CD14-positive monocyte (primary cell): ENCODE data around the gene PRR36. TPM values are rescaled to one million over a fixed set of nuclear protein-coding genes. Genes with fewer than 3 reads are reported as not detected.
"Not testable (repeated sequence)": the region's sequence is repeated elsewhere in the genome, so short reads cannot be mapped to it uniquely, and the experiment has no call there.

ENCODE experiments used
- DNase-seq, 3 donors: peaks; one replicate each; pipeline ENCODE4 v3.0.0-alpha.2; 2011 to 2022
- H2AFZ ChIP-seq: 2 replicates; pipeline ENCODE4 v1.6.0; 2012; ENCODE audit warnings: mild to moderate bottlenecking, low read depth, low read length, inconsistent platforms; ENCODE audit not compliant: insufficient read depth, poor library complexity, severe bottlenecking
- H3K27ac ChIP-seq, 2 donors: 1 replicate in 1 of 2; 2 replicates in 1 of 2; pipeline ENCODE4 v1.5.1; 2012 to 2013; ENCODE audit warnings: low read length in 2 of 2, control low read depth in 1 of 2, inconsistent platforms in 1 of 2, low read depth in 1 of 2, mild to moderate bottlenecking in 1 of 2
- H3K27me3 ChIP-seq, 2 donors: one replicate each; pipeline versions ENCODE4 v1.6.0 to v1.6.1; 2011 to 2013; ENCODE audit warnings: low read length in 2 of 2; ENCODE audit not compliant: control insufficient read depth in 2 of 2, insufficient read depth in 2 of 2
- H3K36me3 ChIP-seq, 2 donors: replicated peaks in 1 of 2; 1 replicate in 1 of 2; 2 replicates in 1 of 2; pipeline versions ENCODE4 v1.5.1 to v1.6.1; 2012 to 2013; ENCODE audit warnings: low read length in 2 of 2, control low read depth in 1 of 2, inconsistent platforms in 1 of 2, mild to moderate bottlenecking in 1 of 2; ENCODE audit not compliant: insufficient read depth in 2 of 2, control insufficient read depth in 1 of 2
- H3K4me1 ChIP-seq, 2 donors: 1 replicate in 1 of 2; 2 replicates in 1 of 2; pipeline versions ENCODE4 v1.5.1 to v1.6.1; 2012 to 2013; ENCODE audit warnings: low read length in 2 of 2, control low read depth in 1 of 2, inconsistent platforms in 1 of 2, mild to moderate bottlenecking in 1 of 2, moderate library complexity in 1 of 2; ENCODE audit not compliant: insufficient read depth in 2 of 2, control insufficient read depth in 1 of 2
- H3K4me2 ChIP-seq: replicated peaks from 2 replicates; pipeline ENCODE3; 2012; ENCODE audit warnings: low read length, moderate library complexity, mild to moderate bottlenecking; ENCODE audit not compliant: poor library complexity, severe bottlenecking; ENCODE audit errors: extremely low read depth
- H3K4me3 ChIP-seq, 3 experiments: fragments of 200-600 bp in 1 of 3; sonication (generic) in 1 of 3; replicated peaks in 1 of 3; 1 replicate in 2 of 3; 2 replicates in 1 of 3; pipeline ENCODE4 v1.5.1; 2011 to 2013; ENCODE audit warnings: low read length in 3 of 3, mild to moderate bottlenecking in 3 of 3, control low read depth in 2 of 3, low read depth in 2 of 3, inconsistent platforms in 1 of 3, moderate library complexity in 1 of 3
- H3K79me2 ChIP-seq: 2 replicates; pipeline ENCODE4 v1.6.0; 2012; ENCODE audit warnings: mild to moderate bottlenecking, control low read depth, inconsistent platforms, low read length, moderate library complexity; ENCODE audit not compliant: insufficient read depth
- H3K9ac ChIP-seq: 2 replicates; pipeline ENCODE4 v1.6.0; 2017; ENCODE audit warnings: low read length, mild to moderate bottlenecking; ENCODE audit not compliant: insufficient read depth, poor library complexity, severe bottlenecking
- H3K9me3 ChIP-seq, 2 donors: replicated peaks in 1 of 2; 1 replicate in 1 of 2; 2 replicates in 1 of 2; pipeline versions ENCODE4 v1.5.1 to v1.6.1; 2012 to 2013; ENCODE audit warnings: low read length in 2 of 2, control low read depth in 1 of 2; ENCODE audit not compliant: control insufficient read depth in 1 of 2, insufficient read depth in 1 of 2
- H4K20me1 ChIP-seq: 2 replicates; pipeline ENCODE4 v1.6.0; 2012; ENCODE audit warnings: mild to moderate bottlenecking, low read length, control low read depth, moderate library complexity; ENCODE audit not compliant: insufficient read depth
- H3K27ac Mint-ChIP-seq, 7 donors: one replicate each; pipeline ENCODE4 v1.8.0; 2020; ENCODE audit warnings: mild to moderate bottlenecking in 7 of 7, mixed read lengths in 7 of 7, moderate library complexity in 6 of 7, inconsistent platforms in 2 of 7
- H3K27me3 Mint-ChIP-seq, 3 donors: one replicate each; pipeline ENCODE4 v1.8.0; 2021 to 2022; ENCODE audit warnings: low read depth in 3 of 3, mild to moderate bottlenecking in 3 of 3, mixed read lengths in 3 of 3, moderate library complexity in 3 of 3, inconsistent platforms in 1 of 3
- H3K36me3 Mint-ChIP-seq, 2 donors: one replicate each; pipeline ENCODE4 v1.8.0; 2020; ENCODE audit warnings: mixed read lengths in 2 of 2, inconsistent platforms in 1 of 2, mild to moderate bottlenecking in 1 of 2
- H3K4me1 Mint-ChIP-seq: one replicate; pipeline ENCODE4 v1.8.0; 2020; ENCODE audit warnings: mild to moderate bottlenecking, mixed read lengths
- H3K4me3 Mint-ChIP-seq, 2 donors: one replicate each; pipeline ENCODE4 v1.8.0; 2020; ENCODE audit warnings: mild to moderate bottlenecking in 2 of 2, mixed read lengths in 2 of 2, moderate library complexity in 1 of 2
- H3K9me3 Mint-ChIP-seq, 7 donors: one replicate each; pipeline ENCODE4 v1.8.0; 2020 to 2022; ENCODE audit warnings: mixed read lengths in 7 of 7, mild to moderate bottlenecking in 6 of 7, moderate library complexity in 6 of 7, inconsistent platforms in 2 of 7
- CTCF ChIP-seq: fragments of 200-600 bp; IDR thresholded peaks from one replicate; pipeline ENCODE4 v1.8.0; 2022; ENCODE audit warnings: antibody characterized with exemption, mild to moderate bottlenecking
- WGBS: methylation state at CpG from one replicate; pipeline ENCODE4 v1.1.5; 2013; ENCODE audit warnings: missing lambda C conversion rate; ENCODE audit not compliant: insufficient coverage; 5-methylcytosine and 5-hydroxymethylcytosine counted together
- intact Hi-C, 2 donors: fragments of 100-400 bp; cut with micrococcal nuclease; formaldehyde crosslinking; loops; one replicate each; pipeline versions ENCODE4 v1.15.0 to v1.15.1; 2023
- polyA plus RNA-seq, 3 donors: library from polyadenylated mRNA; depleted of rRNA in 1 of 3; unstranded in 2 of 3; stranded (reverse) in 1 of 3; fragments of 300-500 nt in 2 of 3; fragments of >200 nt in 1 of 3; fragmentation: Illumina TruSeq in 2 of 3; gene quantifications; 1 replicate in 2 of 3; 2 replicates in 1 of 3; pipeline ENCODE4 v1.2.3, GENCODE V29; 2012 to 2021

PRR36 gene
- polyA plus RNA-seq, 3 donors, result not detected

GRCh38 chr19:7859831-7860713 lies 14.1 kb downstream of the PRR36 start:
- no peak for DNase-seq
- Mint-ChIP-seq H3K4me3 (no peak overlapping the region), H3K27me3 (peaks cover 38 to 53% (median 43%) of the 10 kb centered on the region in 3 donors), H3K9me3 (peaks cover 0 to 24% (median 4%) of the 10 kb centered on the region in 7 donors), H3K36me3 (peaks cover 7 to 16% of the 10 kb centered on the region in 2 donors), H3K27ac (no peak overlapping the region), H3K4me1 (peaks cover 13% of the 10 kb centered on the region)
- peaks cover 15 to 42% of the 10 kb centered on the region in 2 donors for H3K27me3 ChIP-seq
- H3K9me3 ChIP-seq, result no peaks in the 10 kb centered on the region
- WGBS, result 96% methylated on average over 22 of the region's 22 CpGs
- H3K36me3 ChIP-seq, result no peaks in the 10 kb centered on the region
- intact Hi-C loops, result no loop called here
- no peak overlapping the region for H3K4me3 ChIP-seq
- TF ChIP-seq CTCF, result no peak
- no peaks in the 10 kb centered on the region for H4K20me1 ChIP-seq
- no peaks in the 10 kb centered on the region for H3K79me2 ChIP-seq
- no peak overlapping the region for H2AFZ ChIP-seq
- no peak overlapping the region for H3K9ac ChIP-seq
- H3K27ac ChIP-seq, result no peak overlapping the region
- peaks cover 13 to 18% of the 10 kb centered on the region in 2 donors for H3K4me1 ChIP-seq
- H3K4me2 ChIP-seq, result no peak overlapping the region

- H3K4me1 Mint-ChIP-seq, H3K9me3 ChIP-seq, H3K4me2 ChIP-seq, H4K20me1 ChIP-seq, H3K27ac Mint-ChIP-seq, H3K9ac ChIP-seq, H3K4me3 ChIP-seq, H3K79me2 ChIP-seq, H3K27ac ChIP-seq, intact Hi-C loops, H3K4me3 Mint-ChIP-seq, H2AFZ ChIP-seq, H3K36me3 ChIP-seq, DNase-seq: not testable (repeated sequence)
- Histone ChIP-seq H3K27me3 (peaks cover 12 to 32% of the 10 kb centered on the region in 2 donors), H3K4me1 (peaks cover 12 to 15% of the 10 kb centered on the region in 2 donors)
- peaks cover 0 to 19% (median 3%) of the 10 kb centered on the region in 7 donors for H3K9me3 Mint-ChIP-seq
- WGBS, result 98% methylated on average over 6 of the region's 8 CpGs
- H3K36me3 Mint-ChIP-seq, result peaks cover 7 to 15% of the 10 kb centered on the region in 2 donors
- peaks cover 28 to 43% (median 34%) of the 10 kb centered on the region in 3 donors for H3K27me3 Mint-ChIP-seq
Observed at GRCh38 chr19:7859087-7859486, 15.1 kb downstream of the PRR36 start.
